Caco-2 (cell line): Measurements from ENCODE around the gene KCTD5. TPM values are rescaled to one million over a fixed set of nuclear protein-coding genes. Genes with fewer than 3 reads are reported as not detected.
"Not testable (repeated sequence)": the region's sequence is repeated elsewhere in the genome, so short reads cannot be mapped to it uniquely, and the experiment has no call there.

Source experiments
- BruUV-seq: library from RNA; stranded (reverse); fragments of 400-500 nt; replicated peaks from 2 replicates; lab custom pipeline; 2021; lab: Mats Ljungman, UMichigan
- CTCF ChIA-PET: fragments of 300-600 bp; sonication (Branson Sonifier 250); formaldehyde crosslinking; loops from one replicate; lab custom pipeline; 2022; ENCODE audit warnings: antibody characterized with exemption; lab: Charles Lee
- POLR2A ChIA-PET: fragments of 300-600 bp; sonication (Branson Sonifier 250); formaldehyde crosslinking; loops from one replicate; lab custom pipeline; 2022; ENCODE audit warnings: antibody characterized with exemption; lab: Charles Lee
- DNase-seq, 2 experiments: peaks; one replicate each; pipeline versions ENCODE4 v3.0.0 to v3.0.0-alpha.2; 2020 to 2022
- H3K27me3 ChIP-seq: replicated peaks from 2 replicates; pipeline ENCODE4 v1.6.0; 2011; ENCODE audit warnings: low read length; ENCODE audit not compliant: control insufficient read depth, insufficient read depth
- H3K36me3 ChIP-seq: 2 replicates; pipeline ENCODE4 v1.5.1; 2011; ENCODE audit warnings: low read length; ENCODE audit not compliant: control insufficient read depth, insufficient read depth
- H3K4me1 ChIP-seq: fragments of 250-450 bp; sonication (Bioruptor Pico); 2 replicates; pipeline ENCODE4 v1.5.1; 2020; ENCODE audit warnings: mild to moderate bottlenecking
- H3K4me3 ChIP-seq: 2 replicates; pipeline ENCODE4 v1.5.1; 2011; ENCODE audit warnings: low read depth, mild to moderate bottlenecking, control low read depth, low read length
- H3K9me3 ChIP-seq: fragments of 250-450 bp; sonication (Bioruptor Pico); 2 replicates; pipeline ENCODE4 v1.5.1; 2020; ENCODE audit warnings: mild to moderate bottlenecking, moderate library complexity
- H3K27ac Mint-ChIP-seq: one replicate; pipeline ENCODE4 v1.8.0; 2022; ENCODE audit warnings: mixed read lengths; ENCODE audit not compliant: unreplicated experiment
- H3K27me3 Mint-ChIP-seq: one replicate; pipeline ENCODE4 v1.8.0; 2022; ENCODE audit warnings: mixed read lengths; ENCODE audit not compliant: insufficient read depth, unreplicated experiment
- H3K36me3 Mint-ChIP-seq: one replicate; pipeline ENCODE4 v1.8.0; 2022; ENCODE audit warnings: mild to moderate bottlenecking, mixed read lengths; ENCODE audit not compliant: insufficient read depth, unreplicated experiment
- H3K4me1 Mint-ChIP-seq: one replicate; pipeline ENCODE4 v1.8.0; 2022; ENCODE audit warnings: low read depth, mixed read lengths; ENCODE audit not compliant: unreplicated experiment
- H3K4me3 Mint-ChIP-seq: one replicate; pipeline ENCODE4 v1.8.0; 2022; ENCODE audit warnings: mild to moderate bottlenecking, moderate library complexity, mixed read lengths; ENCODE audit not compliant: unreplicated experiment
- H3K9me3 Mint-ChIP-seq: one replicate; pipeline ENCODE4 v1.8.0; 2022; ENCODE audit warnings: mixed read lengths; ENCODE audit not compliant: unreplicated experiment
- CTCF ChIP-seq, 2 experiments: fragments of 200-600 bp in 1 of 2; IDR thresholded peaks; 1 replicate in 1 of 2; 2 replicates in 1 of 2; pipeline versions ENCODE4 v1.5.1 to v1.8.0; 2011 to 2022; ENCODE audit warnings: antibody characterized with exemption in 1 of 2, control low read depth in 1 of 2, inconsistent platforms in 1 of 2, low read depth in 1 of 2, low read length in 1 of 2, mild to moderate bottlenecking in 1 of 2, moderate library complexity in 1 of 2; ENCODE audit not compliant: insufficient read depth in 1 of 2, severe bottlenecking in 1 of 2, unreplicated experiment in 1 of 2
- intact Hi-C: fragments of 100-400 bp; cut with micrococcal nuclease; formaldehyde crosslinking; loops from one replicate; pipeline ENCODE4 v1.10.0; 2022; ENCODE audit not compliant: unreplicated experiment
- total RNA-seq: library from RNA; stranded (reverse); gene quantifications from 2 replicates; pipeline ENCODE4 v1.2.3, GENCODE V29; 2022

Gene KCTD5
- total RNA-seq, 1 experiment from 2014 or later: 30.4 TPM

GRCh38 chr16:2692948-2693651 lies 10.8 kb downstream of the KCTD5 start:
- H3K36me3 Mint-ChIP-seq: peaks cover 22% of the 10 kb centered on the region
- H3K27ac Mint-ChIP-seq: peak overlapping the region; percentile 59
- no peak for DNase-seq
- intact Hi-C loops: no loop called here
- Histone ChIP-seq H3K27me3 (no peaks in the 10 kb centered on the region), H3K4me3 (no peak overlapping the region), H3K36me3 (no peaks in the 10 kb centered on the region; the same call in 1 of the 2 replicates), H3K9me3 (no peaks in the 10 kb centered on the region), H3K4me1 (no peaks in the 10 kb centered on the region)
- TF ChIP-seq CTCF (IDR thresholded peaks at IDR 0.05; ENCODE audit: insufficient read depth in 1 of 2, low read depth in 1 of 2, low read length in 1 of 2, severe bottlenecking in 1 of 2, unreplicated experiment in 1 of 2): no peak
- H3K9me3 Mint-ChIP-seq: no peaks in the 10 kb centered on the region
- ChIA-PET POLR2A (no interaction called here), CTCF (no interaction called here)
- no peaks in the 10 kb centered on the region for H3K4me1 Mint-ChIP-seq
- H3K4me3 Mint-ChIP-seq: no peak overlapping the region
- H3K27me3 Mint-ChIP-seq: no peaks in the 10 kb centered on the region
- BruUV-seq: no TSS peak

- peaks cover 18% of the 10 kb centered on the region for H3K36me3 Mint-ChIP-seq
- H3K27me3 Mint-ChIP-seq, intact Hi-C loops, H3K4me3 ChIP-seq, H3K27ac Mint-ChIP-seq, H3K4me1 Mint-ChIP-seq, DNase-seq, H3K9me3 ChIP-seq, H3K27me3 ChIP-seq, POLR2A ChIA-PET, BruUV-seq, H3K36me3 ChIP-seq, H3K4me1 ChIP-seq, CTCF ChIA-PET, H3K4me3 Mint-ChIP-seq, H3K9me3 Mint-ChIP-seq: not testable (repeated sequence)
These were observed 14.4 kb downstream of the KCTD5 start for GRCh38 chr16:2696601-2697250.

- Histone ChIP-seq H3K4me1 (no peaks in the 10 kb centered on the region), H3K4me3 (no peak overlapping the region), H3K27me3 (no peaks in the 10 kb centered on the region), H3K9me3 (no peaks in the 10 kb centered on the region), H3K36me3 (peaks cover 2% of the 10 kb centered on the region; the same call in 1 of the 2 replicates)
- Mint-ChIP-seq H3K27me3 (no peaks in the 10 kb centered on the region), H3K36me3 (peaks cover 21% of the 10 kb centered on the region), H3K9me3 (no peaks in the 10 kb centered on the region), H3K4me1 (no peaks in the 10 kb centered on the region), H3K4me3 (no peak overlapping the region), H3K27ac (no peak overlapping the region)
- no peak for TF ChIP-seq CTCF (IDR thresholded peaks at IDR 0.05; ENCODE audit: insufficient read depth in 1 of 2, low read depth in 1 of 2, low read length in 1 of 2, severe bottlenecking in 1 of 2, unreplicated experiment in 1 of 2)
- no TSS peak for BruUV-seq
- DNase-seq: no peak
- POLR2A ChIA-PET: no interaction called here
- intact Hi-C loops: no loop called here
- CTCF ChIA-PET: no interaction called here
These were observed 15.2 kb downstream of the KCTD5 start for GRCh38 chr16:2697401-2697948.
